Loucy (cell line): ENCODE measurements around the gene PHTF2.

ENCODE experiments used
- H2AFZ ChIP-seq: fragments of 200-600 bp; sonication (generic); 2 replicates; pipeline ENCODE4 v1.6.0; 2016; ENCODE audit warnings: antibody characterized with exemption, mild to moderate bottlenecking, low read length, moderate library complexity
- H3F3A ChIP-seq: fragments of 200-600 bp; 2 replicates; pipeline ENCODE4 v1.6.0; 2016; ENCODE audit warnings: antibody characterized with exemption, low read depth, mild to moderate bottlenecking
- H3K27me3 ChIP-seq: fragments of 200-600 bp; sonication (generic); 2 replicates; pipeline ENCODE4 v1.6.1; 2014; ENCODE audit warnings: low read length, mild to moderate bottlenecking; ENCODE audit not compliant: insufficient read depth, poor library complexity, severe bottlenecking
- H3K36me3 ChIP-seq: fragments of 200-600 bp; sonication (generic); 2 replicates; pipeline ENCODE4 v1.6.1; 2016; ENCODE audit warnings: low read length; ENCODE audit not compliant: insufficient read depth
- H3K4me1 ChIP-seq: fragments of 200-600 bp; sonication (generic); 2 replicates; pipeline ENCODE4 v1.5.1; 2014; ENCODE audit warnings: low read length, mild to moderate bottlenecking; ENCODE audit not compliant: insufficient read depth, poor library complexity, severe bottlenecking
- H3K4me2 ChIP-seq: fragments of 200-600 bp; sonication (generic); 2 replicates; pipeline ENCODE4 v1.6.0; 2014; ENCODE audit warnings: antibody characterized with exemption, low read length, low read depth, mild to moderate bottlenecking; ENCODE audit not compliant: poor library complexity, severe bottlenecking
- H3K4me3 ChIP-seq: fragments of 200-600 bp; sonication (generic); 2 replicates; pipeline ENCODE4 v1.5.1; 2014; ENCODE audit warnings: low read length, mild to moderate bottlenecking, mixed read lengths; ENCODE audit not compliant: poor library complexity, severe bottlenecking
- H3K79me2 ChIP-seq: fragments of 200-600 bp; sonication (generic); 2 replicates; pipeline ENCODE4 v1.6.1; 2014; ENCODE audit warnings: low read length; ENCODE audit not compliant: insufficient read depth
- H3K9ac ChIP-seq: fragments of 200-600 bp; sonication (generic); 2 replicates; pipeline ENCODE4 v1.6.0; 2014; ENCODE audit warnings: mild to moderate bottlenecking, low read depth, low read length, moderate library complexity; ENCODE audit not compliant: poor library complexity, severe bottlenecking
- H3K9me2 ChIP-seq: fragments of 200-600 bp; sonication (generic); replicated peaks from 2 replicates; pipeline ENCODE4 v1.6.1; 2016; ENCODE audit warnings: low read depth, low read length, mixed read lengths
- H3K9me3 ChIP-seq: fragments of 200-600 bp; sonication (generic); 2 replicates; pipeline ENCODE4 v1.6.1; 2014; ENCODE audit warnings: mild to moderate bottlenecking, antibody characterized with exemption, low read length, low read depth; ENCODE audit not compliant: insufficient read depth
- H4K20me1 ChIP-seq: fragments of 200-600 bp; sonication (generic); 2 replicates; pipeline ENCODE4 v1.6.0; 2014; ENCODE audit warnings: antibody characterized with exemption, low read length, mild to moderate bottlenecking; ENCODE audit not compliant: insufficient read depth, poor library complexity, severe bottlenecking
- CTCF ChIP-seq: fragments of 200-600 bp; sonication (generic); conservative IDR thresholded peaks from 2 replicates; pipeline ENCODE4 v1.5.1; 2014; ENCODE audit warnings: mild to moderate bottlenecking, antibody characterized with exemption, low read length
- EZH2phosphoT487 ChIP-seq: fragments of 200-600 bp; IDR thresholded peaks from 2 replicates; pipeline ENCODE4 v1.6.1; 2018; ENCODE audit warnings: antibody characterized with exemption, mild to moderate bottlenecking, moderate library complexity, borderline replicate concordance

The PHTF2 gene

GRCh38 chr7:77839919-77840318, 41.3 kb downstream of the PHTF2 start:
- Histone ChIP-seq H3K9me2 (no peaks in the 10 kb centered on the region), H3K4me3 (no peak overlapping the region), H3K36me3 (no peaks in the 10 kb centered on the region), H3F3A (no peaks in the 10 kb centered on the region), H3K79me2 (peaks cover 6% of the 10 kb centered on the region; the same call in 1 of the 2 replicates), H3K9ac (no peak overlapping the region), H3K9me3 (no peaks in the 10 kb centered on the region), H4K20me1 (no peaks in the 10 kb centered on the region), H2AFZ (no peak overlapping the region), H3K4me2 (no peak overlapping the region), H3K4me1 (no peaks in the 10 kb centered on the region), H3K27me3 (no peaks in the 10 kb centered on the region)
- no peak for TF ChIP-seq CTCF
- TF ChIP-seq EZH2phosphoT487, result no peak

GRCh38 chr7:77843194-77843593, 44.6 kb downstream of the PHTF2 start:
- TF ChIP-seq EZH2phosphoT487 (no peak), CTCF (no peak)
- H3K9me3 ChIP-seq, result no peaks in the 10 kb centered on the region
- H3K4me1 ChIP-seq, result no peaks in the 10 kb centered on the region
- no peaks in the 10 kb centered on the region for H3F3A ChIP-seq
- H2AFZ ChIP-seq, result no peak overlapping the region
- H3K9me2 ChIP-seq, result no peaks in the 10 kb centered on the region
- H3K36me3 ChIP-seq, result no peaks in the 10 kb centered on the region
- no peak overlapping the region for H3K4me2 ChIP-seq
- no peaks in the 10 kb centered on the region for H3K79me2 ChIP-seq
- H3K4me3 ChIP-seq, result no peak overlapping the region
- no peak overlapping the region for H3K9ac ChIP-seq
- H4K20me1 ChIP-seq, result no peaks in the 10 kb centered on the region
- H3K27me3 ChIP-seq, result no peaks in the 10 kb centered on the region

GRCh38 chr7:77846317-77847092, 47.9 kb downstream of the PHTF2 start:
- Histone ChIP-seq H3K4me3 (no peak overlapping the region), H3K9me2 (no peaks in the 10 kb centered on the region), H3K9ac (no peak overlapping the region), H3K9me3 (no peaks in the 10 kb centered on the region), H3K36me3 (no peaks in the 10 kb centered on the region), H3K4me1 (no peaks in the 10 kb centered on the region), H4K20me1 (no peaks in the 10 kb centered on the region), H3K79me2 (peaks cover 20% of the 10 kb centered on the region; the same call in 1 of the 2 replicates), H3K4me2 (no peak overlapping the region), H3K27me3 (no peaks in the 10 kb centered on the region), H2AFZ (no peak overlapping the region), H3F3A (no peaks in the 10 kb centered on the region)
- TF ChIP-seq EZH2phosphoT487, result no peak
- no peak for TF ChIP-seq CTCF
